IMR-90 (cell line): ENCODE data around the gene REPS2.

Source experiments
- BHLHE40 ChIP-seq: fragments of 150-350 bp; IDR thresholded peaks from 2 replicates; pipeline ENCODE4 v1.6.1; 2016; ENCODE audit warnings: mild to moderate bottlenecking, low read depth, low read length
- CEBPB ChIP-seq: IDR thresholded peaks from 2 replicates; pipeline ENCODE4 v1.6.1; 2012; ENCODE audit warnings: low read depth, low read length, improper control_type of control experiment
- CTCF ChIP-seq: conservative IDR thresholded peaks from 2 replicates; pipeline ENCODE4 v1.5.1; 2012; ENCODE audit warnings: mild to moderate bottlenecking, low read depth, low read length, improper control_type of control experiment
- ELK1 ChIP-seq: fragments of 150-350 bp; IDR thresholded peaks from 2 replicates; pipeline ENCODE4 v1.6.1; 2016; ENCODE audit warnings: low read depth, mild to moderate bottlenecking, low read length, moderate library complexity, borderline replicate concordance
- MAFK ChIP-seq: IDR thresholded peaks from 2 replicates; pipeline ENCODE4 v1.6.1; 2012; ENCODE audit warnings: low read depth, low read length, improper control_type of control experiment
- MAZ ChIP-seq: IDR thresholded peaks from 2 replicates; pipeline ENCODE4 v1.6.1; 2012; ENCODE audit warnings: low read depth, mild to moderate bottlenecking, low read length, improper control_type of control experiment, moderate library complexity, borderline replicate concordance
- MXI1 ChIP-seq: IDR thresholded peaks from 2 replicates; pipeline ENCODE4 v1.6.1; 2012; ENCODE audit warnings: low read depth, mild to moderate bottlenecking, low read length, moderate library complexity, borderline replicate concordance
- NFE2L2 ChIP-seq: fragments of 150-350 bp; IDR thresholded peaks from 2 replicates; pipeline ENCODE4 v1.6.1; 2016; ENCODE audit warnings: low read depth, mild to moderate bottlenecking, low read length
- POLR2A ChIP-seq: IDR thresholded peaks from 2 replicates; pipeline ENCODE4 v1.6.1; 2012; ENCODE audit warnings: mild to moderate bottlenecking, low read depth, low read length
- RAD21 ChIP-seq: IDR thresholded peaks from 2 replicates; pipeline ENCODE4 v1.6.1; 2012; ENCODE audit warnings: low read length, improper control_type of control experiment
- RCOR1 ChIP-seq: IDR thresholded peaks from 2 replicates; pipeline ENCODE4 v1.6.1; 2012; ENCODE audit warnings: mild to moderate bottlenecking, low read length, improper control_type of control experiment; ENCODE audit not compliant: insufficient replicate concordance
- RFX5 ChIP-seq: IDR thresholded peaks from 2 replicates; pipeline ENCODE4 v1.8.0; 2012; ENCODE audit warnings: low read depth, mild to moderate bottlenecking, low read length, moderate library complexity
- TF ChIP-seq, protein P1 (sequence below): fragments of 150-350 bp; IDR thresholded peaks from 2 replicates; pipeline ENCODE4 v1.6.1; 2017; ENCODE audit warnings: mild to moderate bottlenecking, antibody characterized with exemption, low read length, low read depth

DNA sequence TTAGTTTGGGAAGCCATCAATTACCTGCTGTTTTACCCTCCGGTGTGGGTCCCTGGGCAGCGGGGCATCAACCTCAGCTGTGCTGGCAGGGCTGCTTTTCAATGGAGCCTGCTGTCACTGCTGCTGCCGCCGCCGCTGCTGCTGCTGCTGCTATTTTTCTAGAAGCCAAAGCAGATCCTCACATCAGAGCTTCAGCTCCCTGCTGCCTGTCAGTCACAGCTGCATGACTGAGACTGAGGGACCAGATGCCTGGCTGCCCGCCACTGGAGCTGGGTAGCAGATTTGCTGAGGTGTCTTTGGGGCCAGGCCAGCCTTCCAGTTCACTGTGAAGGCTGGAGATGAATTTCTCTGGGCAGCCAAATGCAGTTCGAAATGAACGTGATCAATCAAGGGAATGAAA is 228.2 kb downstream of the REPS2 start:
- TF ChIP-seq CTCF = no peak
- no peak for TF ChIP-seq RAD21
- TF ChIP-seq BHLHE40 = no peak
- TF ChIP-seq POLR2A = no peak
- TF ChIP-seq, protein P1, sequence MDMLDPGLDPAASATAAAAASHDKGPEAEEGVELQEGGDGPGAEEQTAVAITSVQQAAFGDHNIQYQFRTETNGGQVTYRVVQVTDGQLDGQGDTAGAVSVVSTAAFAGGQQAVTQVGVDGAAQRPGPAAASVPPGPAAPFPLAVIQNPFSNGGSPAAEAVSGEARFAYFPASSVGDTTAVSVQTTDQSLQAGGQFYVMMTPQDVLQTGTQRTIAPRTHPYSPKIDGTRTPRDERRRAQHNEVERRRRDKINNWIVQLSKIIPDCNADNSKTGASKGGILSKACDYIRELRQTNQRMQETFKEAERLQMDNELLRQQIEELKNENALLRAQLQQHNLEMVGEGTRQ = no peak
- no peak for TF ChIP-seq MXI1
- no peak for TF ChIP-seq MAFK
- TF ChIP-seq ELK1 = no peak
- TF ChIP-seq CEBPB = no peak
- TF ChIP-seq MAZ = no peak
- TF ChIP-seq RFX5 = no peak
- no peak for TF ChIP-seq NFE2L2
- TF ChIP-seq RCOR1 = no peak
